ENCODE measurements around the gene M1AP.
"Not testable (repeated sequence)": the region's sequence is repeated elsewhere in the genome, so short reads cannot be mapped to it uniquely, and the experiment has no call there.

Gene M1AP

GRCh38 chr2:74566076-74566753, 81.9 kb downstream of the M1AP start:
- DNase-seq (ENCODE audit: low read depth): no peak

GRCh38 chr2:74564222-74564621, 83.9 kb downstream of the M1AP start:
- DNase-seq (ENCODE audit: low read depth): no peak

- no peak for DNase-seq (ENCODE audit: low read depth)
These were observed 85.9 kb downstream of the M1AP start for GRCh38 chr2:74562126-74562775.

GRCh38 chr2:74561022-74561421, 87.1 kb downstream of the M1AP start:
- DNase-seq (ENCODE audit: low read depth): not testable (repeated sequence)

GRCh38 chr2:74560591-74560990, 87.5 kb downstream of the M1AP start:
- no peak for DNase-seq (ENCODE audit: low read depth)

GRCh38 chr2:74559912-74560311, 88.2 kb downstream of the M1AP start:
- DNase-seq (ENCODE audit: low read depth): no peak

- no peak for DNase-seq (ENCODE audit: low read depth)
These were observed 89.6 kb downstream of the M1AP start for GRCh38 chr2:74558284-74559230.

GRCh38 chr2:74556831-74557370, 91.2 kb downstream of the M1AP start:
- DNase-seq (ENCODE audit: low read depth): no peak

- DNase-seq (ENCODE audit: low read depth): no peak
These were observed 92.0 kb downstream of the M1AP start for GRCh38 chr2:74556159-74556558.

- DNase-seq (ENCODE audit: low read depth): no peak
These were observed 92.5 kb downstream of the M1AP start for GRCh38 chr2:74555610-74556103.

- DNase-seq (ENCODE audit: low read depth): peak; percentile 54
These were observed 93.2 kb downstream of the M1AP start for GRCh38 chr2:74554820-74555531.

GRCh38 chr2:74553892-74554819, 94.0 kb downstream of the M1AP start, which contains the start of the genes DOK1 and LOXL3:
Gene DOK1 (plus strand): TSS chr2:74554720. CDS start chr2:74554755, 35 bp downstream.
Gene LOXL3 (minus strand): TSS chr2:74553942. CDS start chr2:74552634, 1,308 bp downstream.
- DNase-seq (ENCODE audit: low read depth): peak; percentile 80

- DNase-seq (ENCODE audit: low read depth): no peak
These were observed 95.0 kb downstream of the M1AP start for GRCh38 chr2:74552914-74553811.

GRCh38 chr2:74551942-74552913, 95.9 kb downstream of the M1AP start:
- DNase-seq (ENCODE audit: low read depth): no peak

GRCh38 chr2:74551530-74551929, 96.6 kb downstream of the M1AP start:
- no peak for DNase-seq (ENCODE audit: low read depth)

GRCh38 chr2:74550231-74550630, 97.9 kb downstream of the M1AP start:
- DNase-seq (ENCODE audit: low read depth): no peak

- DNase-seq (ENCODE audit: low read depth): peak; percentile 50
These were observed 99.0 kb downstream of the M1AP start for GRCh38 chr2:74548900-74549826.

All from iris pigment epithelial cell (primary cell).